ENCODE measurements around the gene DOCK6.

DNA sequence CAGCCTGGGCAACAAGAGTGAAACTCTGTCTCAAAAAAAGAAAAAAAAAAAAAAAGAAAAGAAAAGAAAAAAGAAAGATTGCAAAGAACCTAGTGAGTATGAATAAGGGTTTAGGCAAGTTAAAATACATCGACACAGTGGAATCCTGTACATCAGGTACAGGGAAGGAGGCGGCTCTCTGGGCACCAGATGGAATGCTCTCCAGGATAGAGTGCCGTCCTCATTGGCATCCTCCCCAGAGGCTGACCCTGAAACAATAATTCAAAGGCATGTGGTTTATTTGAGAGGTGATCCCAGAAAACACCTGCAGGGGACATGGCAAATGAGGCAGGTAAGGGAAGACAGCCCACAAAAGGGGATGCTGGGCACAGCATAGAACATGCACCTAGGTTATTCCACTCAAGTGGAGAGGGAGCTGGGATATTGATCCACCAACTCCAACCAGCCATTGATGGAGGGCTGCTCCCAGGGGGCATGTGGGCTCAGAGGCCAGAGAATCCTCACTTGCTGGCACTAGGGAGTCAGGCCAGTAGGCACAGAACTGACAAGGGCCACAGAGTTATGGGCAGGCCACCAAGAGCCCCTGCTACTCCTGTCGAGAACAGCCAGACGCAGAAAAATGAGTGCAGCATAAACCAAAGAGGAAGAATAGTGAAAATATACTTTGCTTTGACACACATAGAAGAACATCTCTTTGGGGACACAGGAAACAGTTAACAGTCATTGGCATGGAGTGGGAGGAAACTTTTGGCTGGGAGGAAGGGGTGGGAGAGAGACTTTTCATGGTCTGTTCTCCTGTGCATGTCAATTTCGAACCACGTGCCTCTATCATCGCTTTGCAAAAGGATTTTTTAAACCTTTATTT, 37.9 kb upstream of the DOCK6 start:
- TF ChIP-seq CTCF (IDR thresholded peaks at IDR 0.05) (no peak), POLR2A (IDR thresholded peaks at IDR 0.05) (no peak), EP300 (IDR thresholded peaks at IDR 0.05) (no peak)

Measured in ovary (tissue), 3 donors.